ENCODE measurements around the gene MCL1.
"Not testable (repeated sequence)": the region's sequence is repeated elsewhere in the genome, so short reads cannot be mapped to it uniquely, and the experiment has no call there.

MCL1 gene

DNA sequence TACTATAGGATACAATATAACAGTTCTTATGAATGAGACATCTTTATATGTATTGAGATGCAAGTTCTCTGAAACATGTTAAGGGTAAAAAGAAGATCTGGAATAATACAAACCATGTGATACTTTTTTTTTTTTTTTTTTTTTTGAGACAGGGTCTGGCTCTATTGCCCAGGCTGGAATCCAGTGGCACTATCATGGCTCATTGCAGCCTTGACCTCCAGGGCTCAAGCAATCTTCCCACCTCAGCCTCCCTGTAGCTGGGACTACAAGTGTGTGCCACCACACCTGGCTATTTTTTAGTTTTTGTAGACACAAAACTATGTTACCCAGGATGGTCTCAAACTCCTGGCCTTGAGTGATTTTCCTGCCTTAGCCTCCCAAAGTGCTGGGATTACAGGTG is 22.1 kb upstream of the MCL1 start:
- DNase-seq = no peak

- DNase-seq = not testable (repeated sequence)
Measured at GRCh38 chr1:150598346-150598745, 18.9 kb upstream of the MCL1 start.

DNA sequence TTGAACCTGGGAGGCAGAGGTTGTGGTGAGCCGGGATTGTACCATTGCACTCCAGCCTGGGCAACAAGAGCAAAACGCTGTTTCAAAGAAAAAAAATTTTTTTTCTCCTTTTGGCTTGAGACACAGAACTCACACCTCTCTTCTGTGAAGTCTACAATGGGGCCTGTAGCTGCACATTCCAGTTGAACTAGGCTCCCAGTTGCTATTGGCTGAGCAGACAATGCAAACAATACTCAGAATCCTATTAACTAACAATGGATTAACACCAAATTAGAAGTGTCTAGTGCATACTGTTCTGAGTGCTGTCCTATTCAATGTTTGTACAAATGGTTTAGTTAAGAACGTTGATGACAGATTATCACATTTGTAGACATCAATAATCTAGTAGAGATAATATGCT is 17.6 kb upstream of the MCL1 start:
- no peak for DNase-seq

DNA sequence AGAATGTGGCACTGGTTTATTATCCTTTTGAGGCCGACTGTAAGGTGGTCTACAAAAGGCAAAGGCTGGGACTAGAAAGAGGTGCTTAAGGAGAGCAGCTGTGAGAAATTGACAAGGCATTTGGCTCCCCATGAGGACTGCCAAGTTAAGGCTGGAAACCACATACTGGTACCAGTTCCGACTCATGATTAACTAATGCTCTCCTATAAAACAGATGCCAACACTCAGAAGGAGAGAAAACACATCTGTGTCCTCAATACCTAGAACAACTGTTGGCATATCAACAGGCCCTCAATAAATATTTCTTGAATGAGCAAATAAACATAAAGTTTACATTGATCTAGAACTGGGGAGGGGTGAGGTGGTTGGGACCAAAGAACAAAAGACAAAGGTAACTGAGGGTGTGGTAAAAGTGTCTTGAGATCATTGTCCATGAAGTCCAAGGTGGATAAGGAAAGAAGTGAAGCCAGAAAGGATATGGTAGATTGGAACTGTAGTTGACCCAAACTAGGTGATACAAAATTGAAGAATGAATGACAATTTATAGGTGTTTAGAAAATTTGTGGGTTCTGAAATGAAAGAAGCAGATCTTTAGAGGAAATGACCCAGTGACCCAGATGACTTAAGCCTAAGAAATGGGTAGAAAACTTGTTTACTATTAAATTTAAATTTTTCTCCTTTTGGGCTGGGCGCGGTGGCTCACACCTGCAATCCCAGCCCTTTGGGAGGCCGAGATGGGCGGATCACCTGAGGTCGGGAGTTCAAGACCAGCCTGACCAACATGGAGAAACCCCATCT is 16.9 kb upstream of the MCL1 start:
- DNase-seq = no peak

- no peak for DNase-seq
Measured at GRCh38 chr1:150582371-150582770, 3.0 kb upstream of the MCL1 start.

DNA sequence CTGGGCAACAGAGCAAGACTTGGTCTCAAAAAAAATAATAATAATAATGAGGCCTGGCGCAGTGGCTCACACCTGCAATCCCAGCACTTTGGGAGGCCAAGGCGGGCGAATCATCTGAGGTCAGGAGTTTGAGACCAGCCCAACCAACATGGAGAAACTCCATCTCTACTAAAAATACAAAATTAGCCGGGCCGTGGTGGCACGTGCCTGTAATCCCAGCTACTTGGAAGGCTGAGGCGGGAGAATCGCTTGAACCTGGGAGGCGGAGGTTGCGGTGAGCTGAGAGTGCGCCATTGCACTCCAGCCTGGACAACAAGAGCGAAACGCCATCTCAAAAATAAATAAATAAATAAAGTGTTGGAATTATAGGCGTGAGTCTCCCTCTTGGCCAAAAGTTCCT is 2.6 kb upstream of the MCL1 start:
- DNase-seq = not testable (repeated sequence)

DNA sequence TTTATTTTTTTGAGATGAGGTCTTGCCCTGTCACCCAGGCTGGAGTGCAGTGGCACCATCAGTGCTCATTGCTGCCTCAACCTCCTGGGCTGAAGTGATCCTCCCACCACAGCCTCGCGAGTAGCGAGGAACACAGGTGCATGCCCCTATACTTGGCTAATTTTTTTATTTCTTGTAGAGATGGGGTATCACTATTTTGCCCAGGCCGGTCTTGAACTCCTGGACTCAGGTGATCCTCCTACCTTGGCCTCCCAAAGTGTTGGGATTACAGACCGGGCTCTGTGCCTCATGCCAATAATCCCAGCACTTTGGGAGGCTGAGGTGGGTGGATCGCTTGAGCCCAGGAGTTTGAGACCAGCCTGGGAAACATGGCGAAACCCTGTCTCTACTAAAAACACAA is 2.0 kb upstream of the MCL1 start:
- DNase-seq = not testable (repeated sequence)

DNA sequence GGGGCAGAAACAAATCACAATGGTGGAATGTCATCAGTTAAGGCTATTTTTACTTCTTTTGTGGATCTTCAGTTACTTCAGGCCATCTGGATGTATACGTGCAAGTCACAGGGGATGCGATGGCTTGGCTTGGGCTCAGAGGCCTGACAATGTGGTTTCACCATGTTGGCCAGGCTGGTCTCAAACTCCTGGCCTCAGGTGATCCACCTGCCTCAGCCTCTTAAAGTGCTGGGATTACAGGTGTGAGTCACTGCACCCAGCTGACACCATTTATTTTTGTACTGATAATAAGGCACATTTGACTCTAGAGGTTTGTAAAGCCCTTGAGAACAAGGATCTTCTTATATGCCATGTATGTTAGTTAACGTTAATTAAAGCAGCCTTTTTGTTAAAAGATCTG is 1.6 kb upstream of the MCL1 start:
- DNase-seq = not testable (repeated sequence)

GRCh38 chr1:150579945-150580642 is 684 bp upstream of the MCL1 start:
- no peak for DNase-seq

DNA sequence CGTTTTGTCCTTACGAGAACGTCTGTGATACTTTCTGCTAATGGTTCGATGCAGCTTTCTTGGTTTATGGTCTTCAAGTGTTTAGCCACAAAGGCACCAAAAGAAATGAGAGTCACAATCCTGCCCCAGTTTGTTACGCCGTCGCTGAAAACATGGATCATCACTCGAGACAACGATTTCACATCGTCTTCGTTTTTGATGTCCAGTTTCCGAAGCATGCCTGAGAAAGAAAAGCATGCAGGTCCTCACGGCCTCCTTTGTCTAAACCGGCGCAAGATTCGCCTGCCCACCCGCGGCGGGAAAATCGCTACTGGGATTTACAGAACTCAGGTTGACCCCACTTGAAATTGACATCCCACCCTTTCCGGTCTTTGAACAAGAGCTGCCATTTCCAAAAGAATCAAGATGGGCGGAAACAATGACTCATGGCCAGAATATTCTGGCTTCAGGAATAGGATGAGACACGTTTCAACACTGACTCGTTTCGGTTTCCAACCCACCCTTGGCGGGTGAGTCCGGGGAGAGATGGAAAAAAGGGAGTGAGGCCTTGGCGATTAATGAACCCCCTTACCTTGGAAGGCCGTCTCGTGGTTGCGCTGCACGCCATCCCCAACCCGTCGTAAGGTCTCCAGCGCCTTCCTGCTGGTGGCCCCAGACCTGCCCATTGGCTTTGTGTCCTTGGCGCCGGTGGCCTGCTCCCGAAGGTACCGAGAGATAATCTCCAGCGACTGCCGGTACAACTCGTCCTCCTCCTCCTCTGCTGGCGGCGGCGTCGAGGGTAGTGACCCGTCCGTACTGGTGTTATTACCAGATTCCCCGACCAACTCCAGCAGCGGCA is 919 bp downstream of the MCL1 start:
- DNase-seq = peak; percentile 25

DNA sequence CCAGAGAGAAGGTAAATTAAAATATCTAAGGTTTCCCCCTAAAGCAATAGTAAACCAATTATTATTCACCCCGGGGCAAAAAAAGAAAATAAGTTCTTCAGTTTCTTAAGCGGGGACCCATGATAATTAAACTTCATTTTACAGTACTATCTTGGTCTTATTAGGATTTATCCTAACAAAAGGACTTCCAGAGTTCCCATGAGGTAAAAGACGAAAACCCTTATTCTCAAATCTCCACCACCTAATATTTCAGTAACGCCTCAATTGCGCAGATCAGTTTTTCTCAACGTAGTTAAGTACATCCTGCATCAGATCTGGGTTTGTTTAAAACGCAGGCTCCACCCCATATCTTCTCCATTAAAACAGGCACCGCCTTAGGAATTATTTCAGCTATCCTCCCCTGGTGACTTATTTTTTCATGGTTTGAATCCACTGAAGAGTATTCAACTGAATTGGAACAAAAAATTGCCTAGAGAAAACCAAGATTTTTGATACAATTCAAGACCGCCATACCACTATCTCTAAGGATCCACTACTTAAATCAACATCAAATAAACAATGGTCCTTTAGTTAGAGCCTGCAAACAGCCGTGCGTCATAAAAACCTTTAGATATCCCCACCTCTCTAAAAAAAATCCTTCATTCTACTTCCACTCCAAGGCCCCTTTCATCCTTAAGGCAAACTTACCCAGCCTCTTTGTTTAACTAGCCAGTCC is 1.7 kb downstream of the MCL1 start:
- DNase-seq = no peak

GRCh38 chr1:150576794-150577556 is 2.4 kb downstream of the MCL1 start:
- no peak for DNase-seq

DNA sequence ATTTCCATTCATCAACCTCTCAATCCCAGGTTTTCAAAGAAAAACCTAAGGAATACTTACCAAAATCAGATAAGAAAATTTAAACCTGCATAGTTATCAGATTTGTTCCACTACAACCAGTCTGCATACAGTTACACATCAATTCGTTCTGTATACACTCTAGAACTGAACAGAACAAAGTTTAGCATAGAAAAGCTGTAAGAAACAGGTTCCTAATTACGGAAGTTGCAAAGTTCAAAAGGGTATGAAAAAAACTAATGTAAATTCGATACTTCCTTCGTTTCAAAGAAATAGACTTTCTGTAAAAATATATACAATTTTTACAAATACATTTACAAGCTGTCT is 3.1 kb downstream of the MCL1 start:
- DNase-seq = no peak

DNA sequence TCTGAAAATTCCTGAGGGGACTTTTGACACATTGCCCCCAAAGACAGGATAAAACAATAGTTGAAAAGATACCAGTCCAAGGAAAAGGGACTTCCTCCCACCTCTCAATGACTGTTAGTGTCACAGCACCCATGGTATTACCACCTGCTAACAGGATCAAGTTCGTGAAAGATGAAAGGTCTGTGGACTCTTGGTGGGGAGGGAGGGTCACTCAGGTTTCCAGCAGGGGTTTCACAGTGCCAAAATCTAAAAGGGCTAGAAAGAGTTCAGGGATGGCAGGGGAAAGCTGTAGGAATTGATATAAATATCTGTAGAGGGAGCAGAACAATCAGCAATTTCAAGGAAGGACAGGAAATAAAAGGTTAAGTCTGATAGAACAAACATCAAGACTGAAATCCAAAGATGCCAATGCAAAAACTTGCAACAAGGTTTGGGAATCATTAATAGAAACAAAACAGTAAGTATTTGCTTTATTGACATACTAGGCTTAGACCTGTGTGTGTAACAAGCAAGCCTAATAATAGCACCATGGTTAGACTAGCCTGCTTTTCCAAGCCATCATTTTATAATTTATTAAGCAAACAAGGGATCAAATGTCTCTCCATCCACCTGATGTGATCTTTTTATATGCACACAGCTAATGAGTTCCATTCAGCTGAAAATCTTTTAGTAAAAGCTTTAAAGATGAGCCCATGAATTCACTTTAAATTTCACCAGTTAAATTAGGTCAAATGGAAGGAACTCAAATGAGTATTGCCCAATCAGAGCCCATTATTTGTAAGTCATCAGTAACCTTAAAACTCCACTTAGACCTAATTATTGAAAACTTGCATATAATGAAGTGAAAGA is 3.7 kb downstream of the MCL1 start:
- DNase-seq = no peak

GRCh38 chr1:150575072-150575489 is 4.3 kb downstream of the MCL1 start:
- no peak for DNase-seq

DNA sequence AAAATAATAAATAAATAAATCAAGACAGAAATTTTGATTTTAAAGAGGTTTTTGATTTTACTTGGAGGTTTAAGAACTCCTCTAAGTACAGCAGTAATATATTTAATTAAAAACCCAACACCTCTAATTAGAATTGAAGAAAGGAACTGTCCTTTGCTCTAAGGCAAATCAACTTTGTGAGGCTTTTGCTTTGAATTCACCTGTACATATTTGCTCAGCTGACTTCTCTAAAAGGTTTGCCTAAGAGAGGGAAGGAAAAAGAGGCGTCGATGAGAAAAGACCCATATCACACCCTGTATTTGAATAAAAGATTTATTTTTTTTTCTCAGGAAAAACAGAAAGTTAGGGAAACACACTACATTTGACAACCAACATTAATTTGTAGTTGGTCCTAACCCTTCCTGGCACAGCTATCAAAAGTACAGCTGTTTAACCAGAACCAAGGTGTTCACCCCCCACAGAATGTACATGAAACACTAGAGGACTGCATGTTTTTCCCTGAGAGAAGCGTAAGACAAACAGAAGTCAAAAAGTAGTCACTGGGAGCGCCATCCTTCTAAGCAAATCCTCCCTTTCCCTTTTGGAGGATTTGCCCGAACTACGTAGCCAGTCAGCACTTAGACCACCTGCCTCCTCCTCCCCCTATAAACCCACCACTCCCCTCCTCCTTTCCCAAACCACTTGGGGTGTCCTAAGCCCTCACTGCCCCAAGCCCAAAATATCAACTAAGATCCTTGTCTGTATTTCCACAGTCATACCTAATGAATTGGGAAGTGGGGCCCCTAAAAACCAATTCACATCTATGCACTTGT is 4.9 kb downstream of the MCL1 start:
- DNase-seq = no peak

GRCh38 chr1:150573648-150574071 is 5.8 kb downstream of the MCL1 start:
- DNase-seq = not testable (repeated sequence)

DNA sequence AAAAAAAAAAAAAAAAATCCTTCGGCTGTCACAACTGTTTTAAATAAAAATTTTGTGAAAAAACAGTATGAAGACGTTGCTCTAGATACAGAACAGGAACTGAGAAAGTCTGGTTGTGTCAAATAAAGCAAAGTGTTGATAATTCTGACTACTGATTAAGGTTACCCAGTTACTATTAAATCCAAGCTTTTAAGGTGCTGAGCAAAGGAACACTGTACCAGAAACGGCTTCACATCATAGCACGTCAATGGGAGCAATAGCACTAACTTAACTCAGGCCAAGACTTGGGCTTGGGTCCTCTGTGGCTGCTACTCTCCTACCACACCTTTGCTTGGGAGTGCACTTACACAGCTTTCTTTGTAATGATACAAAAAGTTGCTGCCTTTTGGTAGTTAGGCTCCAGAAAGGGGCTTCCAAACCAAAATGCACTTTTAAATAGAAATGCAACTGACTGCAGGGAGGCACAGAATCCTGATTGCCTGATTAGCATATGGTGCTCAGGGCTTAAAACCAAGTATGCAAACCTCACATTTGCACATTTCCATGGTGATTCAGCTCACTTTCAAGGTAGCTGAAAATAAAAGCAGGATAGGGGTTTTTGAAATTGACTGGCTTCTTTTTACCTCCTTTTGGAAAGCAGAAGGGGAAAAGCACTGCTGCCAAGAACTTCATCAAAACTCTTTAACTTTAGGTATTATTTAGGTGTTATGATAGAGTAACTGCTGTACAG is 6.3 kb downstream of the MCL1 start:
- no peak for DNase-seq

DNA sequence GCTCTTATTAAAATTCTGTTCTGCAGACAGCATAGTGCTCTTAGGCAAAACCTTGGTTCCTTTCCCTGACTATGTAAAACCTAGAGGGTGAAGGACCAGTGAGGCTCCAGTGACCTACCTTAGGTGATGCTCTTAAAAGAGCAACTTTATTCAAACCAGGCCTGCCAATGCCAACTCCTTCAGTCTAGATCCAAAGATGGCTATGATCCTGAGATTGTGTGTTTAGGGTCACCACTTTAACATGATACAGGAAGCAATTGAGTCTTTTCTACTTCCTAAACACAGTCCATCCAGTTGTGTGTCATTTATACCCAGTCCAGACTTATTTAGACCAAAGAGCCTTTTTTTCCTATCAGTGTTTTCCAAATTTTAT is 10.8 kb downstream of the MCL1 start:
- DNase-seq = no peak
